Left cardiac atrium (tissue), 4 donors: ENCODE data around the gene RBPMS2. TPM values are rescaled to one million over a fixed set of nuclear protein-coding genes. Genes with fewer than 3 reads are reported as not detected.
A peak's percentile ranks its signal among the peaks of the same experiment; 100 is the strongest.
"Not testable (repeated sequence)": the region's sequence is repeated elsewhere in the genome, so short reads cannot be mapped to it uniquely, and the experiment has no call there.

Source experiments
- ATAC-seq, 2 donors: fragments of 200-7000 bp; cut with Tn5 transposase; one replicate each; pipeline ENCODE4 v1.9.1; 2020; ENCODE audit warnings: mild to moderate bottlenecking in 2 of 2, moderate library complexity in 2 of 2
- DNase-seq: peaks from one replicate; pipeline ENCODE4 v3.0.0-alpha.2; 2020
- intact Hi-C, 2 donors: fragments of 100-400 bp; cut with DNase I; formaldehyde crosslinking; loops; one replicate each; pipeline versions ENCODE4 v1.14.1 to v1.15.1; 2022 to 2023
- total RNA-seq, 2 donors: library from RNA; stranded (reverse); fragmentation: NEBNext Ultra II Directional; extraction: Animal tissue kit (Norgen Biotek cat#: 25700); gene quantifications; one replicate each; pipeline ENCODE4 v1.2.1, GENCODE V29; 2021
- donor health status: DM: no; HTN: yes; CAD: no.
- donor health status: DM: no; HTN: yes; CAD: no; lungs with severe emphysema.
- donor health status: DM: yes; HTN: yes; CAD: no.
- donor health status: Dilated cardiomyopathy.

Gene RBPMS2
- total RNA-seq, 2 donors from 2014 or later: 312 to 403 TPM

- DNase-seq, intact Hi-C loops, ATAC-seq: not testable (repeated sequence)
Measured at GRCh38 chr15:64795299-64795698, 19.9 kb upstream of the RBPMS2 start.

GRCh38 chr15:64792282-64792681 is 16.9 kb upstream of the RBPMS2 start:
- no peak for DNase-seq
- intact Hi-C loops: no loop called here
- ATAC-seq: no peak

- ATAC-seq: peak in 1 of 2 donors; percentile 38
- DNase-seq: no peak
- intact Hi-C loops: no loop called here
Measured at GRCh38 chr15:64791401-64791800, 16.0 kb upstream of the RBPMS2 start.

GRCh38 chr15:64783796-64784195 is 8.4 kb upstream of the RBPMS2 start:
- intact Hi-C loops: loop anchor here in 1 of 2 donors (5.0 kb wide), 1 partner anchor 36 kb away; no protein-coding TSS in a partner anchor
- no peak for ATAC-seq
- DNase-seq: no peak

- intact Hi-C loops: loop anchor here in 1 of 2 donors (5.0 kb wide), 1 partner anchor 35 kb away; no protein-coding TSS in a partner anchor
- no peak for DNase-seq
- ATAC-seq: peak in 1 of 2 donors; percentile 63
Measured at GRCh38 chr15:64782751-64783150, 7.4 kb upstream of the RBPMS2 start.

- DNase-seq: no peak
- no peak for ATAC-seq
- intact Hi-C loops: loop anchor here in 1 of 2 donors (5.0 kb wide), 1 partner anchor 34 kb away; no protein-coding TSS in a partner anchor
Measured at GRCh38 chr15:64781299-64781698, 5.9 kb upstream of the RBPMS2 start.

GRCh38 chr15:64780600-64781156 is 5.3 kb upstream of the RBPMS2 start:
- DNase-seq (no peak), ATAC-seq (no peak)
- intact Hi-C loops: loop anchor here in 1 of 2 donors (5.0 kb wide), 1 partner anchor 33 kb away; no protein-coding TSS in a partner anchor

GRCh38 chr15:64779630-64780029 is 4.2 kb upstream of the RBPMS2 start:
- no peak for DNase-seq
- ATAC-seq: no peak
- intact Hi-C loops: loop anchor here in 1 of 2 donors (5.0 kb wide), 1 partner anchor 32 kb away; no protein-coding TSS in a partner anchor

GRCh38 chr15:64779024-64779423 is 3.6 kb upstream of the RBPMS2 start:
- DNase-seq (no peak), ATAC-seq (no peak)
- intact Hi-C loops: no loop called here

- intact Hi-C loops: no loop called here
- DNase-seq: no peak
Measured at GRCh38 chr15:64776402-64776786, 1.0 kb upstream of the RBPMS2 start.

GRCh38 chr15:64774629-64775493 is 528 bp downstream of the RBPMS2 start:
- intact Hi-C loops: no loop called here
- ATAC-seq: peak; percentile 58 to 63
- DNase-seq: peak; percentile 56

More at GRCh38 chr15:64776402-64776786, 1.0 kb upstream of the RBPMS2 start:
- peak in 1 of 2 donors; percentile 4 for ATAC-seq

- intact Hi-C loops: no loop called here
- no peak for DNase-seq
- ATAC-seq: peak; percentile 25 to 40
Measured at GRCh38 chr15:64774037-64774628, 1.3 kb downstream of the RBPMS2 start.

GRCh38 chr15:64773606-64774005 is 1.8 kb downstream of the RBPMS2 start:
- ATAC-seq (no peak), DNase-seq (no peak)
- intact Hi-C loops: no loop called here

GRCh38 chr15:64772964-64773363 is 2.4 kb downstream of the RBPMS2 start:
- ATAC-seq (no peak), DNase-seq (no peak)
- intact Hi-C loops: no loop called here

GRCh38 chr15:64772488-64772887 is 2.9 kb downstream of the RBPMS2 start:
- intact Hi-C loops: no loop called here
- no peak for DNase-seq
- no peak for ATAC-seq

GRCh38 chr15:64770626-64771025 is 4.8 kb downstream of the RBPMS2 start:
- intact Hi-C loops: no loop called here
- DNase-seq (no peak), ATAC-seq (no peak)

- ATAC-seq (no peak), DNase-seq (no peak)
- intact Hi-C loops: no loop called here
Measured at GRCh38 chr15:64767203-64767602, 8.2 kb downstream of the RBPMS2 start.

- intact Hi-C loops: no loop called here
- DNase-seq: no peak
- ATAC-seq: peak in 1 of 2 donors; percentile 61
Measured at GRCh38 chr15:64766058-64766457, 9.3 kb downstream of the RBPMS2 start.

GRCh38 chr15:64763874-64764273 is 11.5 kb downstream of the RBPMS2 start:
- ATAC-seq (no peak), DNase-seq (no peak)
- intact Hi-C loops: no loop called here

- no peak for DNase-seq
- intact Hi-C loops: no loop called here
- no peak for ATAC-seq
Measured at GRCh38 chr15:64763462-64763861, 11.9 kb downstream of the RBPMS2 start.
